ENCODE measurements around the gene GLRX5.

The GLRX5 gene

GRCh38 chr14:95523815-95524448, 10.9 kb upstream of the GLRX5 start:
- peak; percentile 90 for DNase-seq (ENCODE audit: low read depth, low spot score)
- POLR2A ChIA-PET, result interaction anchor here (0.6 to 1.4 kb wide), 8 partner anchors 9 to 157 kb away, joined by 3 to 7 read pairs (median 4); no protein-coding TSS in a partner anchor
- CTCF ChIA-PET, result interaction anchor here (1.0 to 8.0 kb wide), 10 partner anchors 9 to 86 kb away, joined by 3 to 201 read pairs (median 5); no protein-coding TSS in a partner anchor
- no peak overlapping the region; the same call in 1 of the 2 replicates for H3K4me3 ChIP-seq (ENCODE audit: low read depth, low read length)
- TF ChIP-seq CTCF (IDR thresholded peaks at IDR 0.05; ENCODE audit: insufficient read depth, low read length, missing control alignments), result no peak

- ChIA-PET CTCF (interaction anchor here (1.1 to 8.0 kb wide), 9 partner anchors 9 to 98 kb away, joined by 3 to 201 read pairs (median 18); no protein-coding TSS in a partner anchor), POLR2A (no interaction called here)
- no peak overlapping the region for H3K4me3 ChIP-seq (ENCODE audit: low read depth, low read length)
- no peak for DNase-seq (ENCODE audit: low read depth, low spot score)
- no peak for TF ChIP-seq CTCF (IDR thresholded peaks at IDR 0.05; ENCODE audit: insufficient read depth, low read length, missing control alignments)
Observed at GRCh38 chr14:95524706-95525512, 9.9 kb upstream of the GLRX5 start.

- H3K4me3 ChIP-seq (ENCODE audit: low read depth, low read length), result no peak overlapping the region
- ChIA-PET POLR2A (no interaction called here), CTCF (interaction anchor here (0.6 to 8.0 kb wide), 13 partner anchors 11 to 260 kb away, joined by 3 to 201 read pairs (median 11); partner anchors contain the start of gene SYNE3)
- DNase-seq (ENCODE audit: low read depth, low spot score), result no peak
- TF ChIP-seq CTCF (IDR thresholded peaks at IDR 0.05; ENCODE audit: insufficient read depth, low read length, missing control alignments), result no peak
Observed at GRCh38 chr14:95525999-95526398, 8.9 kb upstream of the GLRX5 start.

- POLR2A ChIA-PET, result interaction anchor here (0.7 to 1.4 kb wide), 3 partner anchors 12 to 84 kb away, joined by 3 read pairs; no protein-coding TSS in a partner anchor
- H3K4me3 ChIP-seq (ENCODE audit: low read depth, low read length), result no peak overlapping the region
- DNase-seq (ENCODE audit: low read depth, low spot score), result no peak
- TF ChIP-seq CTCF (IDR thresholded peaks at IDR 0.05; ENCODE audit: insufficient read depth, low read length, missing control alignments), result no peak
- CTCF ChIA-PET, result interaction anchor here (0.6 to 8.0 kb wide), 39 partner anchors 10 to 733 kb away, joined by 3 to 201 read pairs (median 5); partner anchors contain the start of gene SYNE3
Observed at GRCh38 chr14:95526483-95527386, 8.1 kb upstream of the GLRX5 start.

GRCh38 chr14:95527387-95528002, 7.4 kb upstream of the GLRX5 start:
- H3K4me3 ChIP-seq (ENCODE audit: low read depth, low read length), result no peak overlapping the region
- no peak for DNase-seq (ENCODE audit: low read depth, low spot score)
- ChIA-PET POLR2A (interaction anchor here (0.7 to 1.4 kb wide), 3 partner anchors 13 to 85 kb away, joined by 3 read pairs; no protein-coding TSS in a partner anchor), CTCF (interaction anchor here (0.6 to 8.0 kb wide), 37 partner anchors 9 to 732 kb away, joined by 3 to 201 read pairs (median 5); partner anchors contain the start of gene SYNE3)
- TF ChIP-seq CTCF (IDR thresholded peaks at IDR 0.05; ENCODE audit: insufficient read depth, low read length, missing control alignments), result peak; percentile 64

Data from AG04449 (cell line).